ENCODE results near the gene MYO3B. TPM values are rescaled to one million over a fixed set of nuclear protein-coding genes. Genes with fewer than 3 reads are reported as not detected.
"Not testable (repeated sequence)": the region's sequence is repeated elsewhere in the genome, so short reads cannot be mapped to it uniquely, and the experiment has no call there.

The MYO3B gene
- total and polyA plus RNA-seq, 2 donors from 2014 or later = 3.5 to 6.4 TPM

- Histone ChIP-seq H3K36me3 (ENCODE audit: control insufficient read depth in 2 of 3, insufficient read depth in 3 of 3, low read length in 3 of 3) (no peaks in the 10 kb centered on the region), H3K27me3 (ENCODE audit: control insufficient read depth, insufficient read depth, low read length) (no peaks in the 10 kb centered on the region), H3K27ac (ENCODE audit: low read depth in 2 of 2, low read length in 2 of 2) (no peak overlapping the region), H3K9ac (ENCODE audit: low read length in 3 of 3) (no peak overlapping the region), H3K4me1 (ENCODE audit: control insufficient read depth in 2 of 3, insufficient read depth in 2 of 3, low read depth in 1 of 3, low read length in 3 of 3) (no peaks in the 10 kb centered on the region), H3K4me3 (ENCODE audit: low read length in 3 of 3) (no peak overlapping the region), H3K9me3 (ENCODE audit: control insufficient read depth in 2 of 3, insufficient read depth in 1 of 3, low read length in 3 of 3) (no peaks in the 10 kb centered on the region)
- no peak for DNase-seq
- FAIRE-seq = no peak
- no peak for TF ChIP-seq CTCF (IDR thresholded peaks at IDR 0.05; ENCODE audit: borderline replicate concordance, extremely low read depth, insufficient read depth)
- intact Hi-C loops (cut with DNase I) = no loop called here
These were observed 372.6 kb downstream of the MYO3B start for GRCh38 chr2:170550501-170550900.

GRCh38 chr2:170551899-170552298 lies 374.0 kb downstream of the MYO3B start:
- FAIRE-seq; H3K4me1 ChIP-seq (ENCODE audit: control insufficient read depth in 2 of 3, insufficient read depth in 2 of 3, low read depth in 1 of 3, low read length in 3 of 3); H3K9ac ChIP-seq (ENCODE audit: low read length in 3 of 3); H3K4me3 ChIP-seq (ENCODE audit: low read length in 3 of 3); DNase-seq; H3K27ac ChIP-seq (ENCODE audit: low read depth in 2 of 2, low read length in 2 of 2); intact Hi-C loops (cut with DNase I); H3K9me3 ChIP-seq (ENCODE audit: control insufficient read depth in 2 of 3, insufficient read depth in 1 of 3, low read length in 3 of 3); H3K27me3 ChIP-seq (ENCODE audit: control insufficient read depth, insufficient read depth, low read length); H3K36me3 ChIP-seq (ENCODE audit: control insufficient read depth in 2 of 3, insufficient read depth in 3 of 3, low read length in 3 of 3): not testable (repeated sequence)

GRCh38 chr2:170553748-170554147 lies 375.8 kb downstream of the MYO3B start:
- FAIRE-seq = no peak
- intact Hi-C loops (cut with DNase I) = no loop called here
- no peaks in the 10 kb centered on the region for H3K9me3 ChIP-seq (ENCODE audit: control insufficient read depth in 2 of 3, insufficient read depth in 1 of 3, low read length in 3 of 3)
- no peak for DNase-seq
- no peak overlapping the region for H3K9ac ChIP-seq (ENCODE audit: low read length in 3 of 3)
- TF ChIP-seq CTCF (IDR thresholded peaks at IDR 0.05; ENCODE audit: borderline replicate concordance, extremely low read depth, insufficient read depth) = no peak
- no peaks in the 10 kb centered on the region for H3K4me1 ChIP-seq (ENCODE audit: control insufficient read depth in 2 of 3, insufficient read depth in 2 of 3, low read depth in 1 of 3, low read length in 3 of 3)
- no peak overlapping the region for H3K4me3 ChIP-seq (ENCODE audit: low read length in 3 of 3)
- no peaks in the 10 kb centered on the region for H3K36me3 ChIP-seq (ENCODE audit: control insufficient read depth in 2 of 3, insufficient read depth in 3 of 3, low read length in 3 of 3)
- no peaks in the 10 kb centered on the region for H3K27me3 ChIP-seq (ENCODE audit: control insufficient read depth, insufficient read depth, low read length)
- H3K27ac ChIP-seq (ENCODE audit: low read depth in 2 of 2, low read length in 2 of 2) = no peak overlapping the region

- FAIRE-seq (no peak), DNase-seq (no peak)
- Histone ChIP-seq H3K4me3 (ENCODE audit: low read length in 3 of 3) (no peak overlapping the region), H3K4me1 (ENCODE audit: control insufficient read depth in 2 of 3, insufficient read depth in 2 of 3, low read depth in 1 of 3, low read length in 3 of 3) (no peaks in the 10 kb centered on the region), H3K27ac (ENCODE audit: low read depth in 2 of 2, low read length in 2 of 2) (no peak overlapping the region), H3K9me3 (ENCODE audit: control insufficient read depth in 2 of 3, insufficient read depth in 1 of 3, low read length in 3 of 3) (no peaks in the 10 kb centered on the region), H3K9ac (ENCODE audit: low read length in 3 of 3) (no peak overlapping the region), H3K36me3 (ENCODE audit: control insufficient read depth in 2 of 3, insufficient read depth in 3 of 3, low read length in 3 of 3) (no peaks in the 10 kb centered on the region), H3K27me3 (ENCODE audit: control insufficient read depth, insufficient read depth, low read length) (no peaks in the 10 kb centered on the region)
- TF ChIP-seq CTCF (IDR thresholded peaks at IDR 0.05; ENCODE audit: borderline replicate concordance, extremely low read depth, insufficient read depth) = no peak
- intact Hi-C loops (cut with DNase I) = no loop called here
These were observed 376.5 kb downstream of the MYO3B start for GRCh38 chr2:170554278-170554955.
